Fibroblast of lung (primary cell): ENCODE measurements around the gene GRIK1. TPM values are rescaled to one million over a fixed set of nuclear protein-coding genes. Genes with fewer than 3 reads are reported as not detected.

Source experiments
- DNase-seq, 2 donors: peaks; one replicate each; pipeline versions ENCODE4 v3.0.0 to v3.0.0-alpha.2; 2010; ENCODE audit warnings: low read depth in 2 of 2
- H2AFZ ChIP-seq: 2 replicates; pipeline ENCODE4 v1.5.1; 2012; ENCODE audit warnings: low read length, control low read depth, inconsistent platforms
- H3K27ac ChIP-seq: 2 replicates; pipeline ENCODE4 v1.5.1; 2011; ENCODE audit warnings: low read length, control low read depth; ENCODE audit not compliant: insufficient read depth
- H3K27me3 ChIP-seq: 2 replicates; pipeline ENCODE4 v1.5.1; 2011; ENCODE audit warnings: mild to moderate bottlenecking, low read length; ENCODE audit not compliant: control insufficient read depth, insufficient read depth
- H3K36me3 ChIP-seq: 2 replicates; pipeline ENCODE4 v1.5.1; 2011; ENCODE audit warnings: low read length; ENCODE audit not compliant: control insufficient read depth, insufficient read depth
- H3K4me1 ChIP-seq: 2 replicates; pipeline ENCODE4 v1.5.1; 2011; ENCODE audit warnings: low read length; ENCODE audit not compliant: control insufficient read depth, insufficient read depth; ENCODE audit errors: extremely low read depth
- H3K4me2 ChIP-seq: 2 replicates; pipeline ENCODE4 v1.5.1; 2011; ENCODE audit warnings: low read length, control low read depth; ENCODE audit not compliant: insufficient read depth; ENCODE audit errors: extremely low read depth
- H3K4me3 ChIP-seq, 4 experiments: fragments of 200-600 bp in 1 of 4; sonication (generic) in 1 of 4; replicated peaks in 1 of 4; 2 replicates each; pipeline ENCODE4 v1.5.1; 2011 to 2016; ENCODE audit warnings: low read length in 4 of 4, low read depth in 3 of 4, mild to moderate bottlenecking in 3 of 4, control low read depth in 2 of 4, inconsistent platforms in 1 of 4, mixed read lengths in 1 of 4; ENCODE audit not compliant: insufficient read depth in 1 of 4; ENCODE audit errors: control extremely low read depth in 1 of 4
- H3K79me2 ChIP-seq: 2 replicates; pipeline ENCODE4 v1.5.1; 2012; ENCODE audit warnings: mild to moderate bottlenecking, low read length, inconsistent platforms; ENCODE audit not compliant: control insufficient read depth, insufficient read depth
- H3K9ac ChIP-seq: 2 replicates; pipeline ENCODE4 v1.5.1; 2011; ENCODE audit warnings: mild to moderate bottlenecking, low read length, control low read depth; ENCODE audit not compliant: insufficient read depth
- H3K9me3 ChIP-seq: 2 replicates; pipeline ENCODE4 v1.5.1; 2012; ENCODE audit warnings: low read depth, low read length; ENCODE audit not compliant: control insufficient read depth, insufficient read depth
- H4K20me1 ChIP-seq: 2 replicates; pipeline ENCODE4 v1.5.1; 2011; ENCODE audit warnings: low read length; ENCODE audit not compliant: control insufficient read depth, insufficient read depth; ENCODE audit errors: extremely low read depth
- EZH2 ChIP-seq: IDR thresholded peaks from 2 replicates; pipeline ENCODE4 v1.5.1; 2012; ENCODE audit warnings: low read length, control low read depth, mild to moderate bottlenecking; ENCODE audit errors: missing control alignments
- polyA plus RNA-seq, 2 donors: library from polyadenylated mRNA; depleted of rRNA in 1 of 2; stranded (reverse) in 1 of 2; unstranded in 1 of 2; fragments of >200 nt; gene quantifications; 2 replicates each; pipeline ENCODE4 v1.2.1, GENCODE V29; 2011 to 2012; ENCODE audit warnings: missing spikeins in 1 of 2
- total RNA-seq: library from RNA; depleted of rRNA; stranded (reverse); fragments of >200 nt; gene quantifications from 2 replicates; pipeline ENCODE4 v1.2.1, GENCODE V29; 2014
- TF ChIP-seq, protein P1 (sequence below), 2 donors: IDR thresholded peaks in 1 of 2; conservative IDR thresholded peaks in 1 of 2; 1 replicate in 1 of 2; 2 replicates in 1 of 2; pipeline ENCODE4 v1.5.1; 2011 to 2012; ENCODE audit warnings: low read length in 2 of 2, control low read depth in 1 of 2, inconsistent platforms in 1 of 2, low read depth in 1 of 2, mild to moderate bottlenecking in 1 of 2

GRIK1 gene
- total and polyA plus RNA-seq, 2 donors (not counting 1 experiment from before 2014, with no cell fraction given): not detected

DNA sequence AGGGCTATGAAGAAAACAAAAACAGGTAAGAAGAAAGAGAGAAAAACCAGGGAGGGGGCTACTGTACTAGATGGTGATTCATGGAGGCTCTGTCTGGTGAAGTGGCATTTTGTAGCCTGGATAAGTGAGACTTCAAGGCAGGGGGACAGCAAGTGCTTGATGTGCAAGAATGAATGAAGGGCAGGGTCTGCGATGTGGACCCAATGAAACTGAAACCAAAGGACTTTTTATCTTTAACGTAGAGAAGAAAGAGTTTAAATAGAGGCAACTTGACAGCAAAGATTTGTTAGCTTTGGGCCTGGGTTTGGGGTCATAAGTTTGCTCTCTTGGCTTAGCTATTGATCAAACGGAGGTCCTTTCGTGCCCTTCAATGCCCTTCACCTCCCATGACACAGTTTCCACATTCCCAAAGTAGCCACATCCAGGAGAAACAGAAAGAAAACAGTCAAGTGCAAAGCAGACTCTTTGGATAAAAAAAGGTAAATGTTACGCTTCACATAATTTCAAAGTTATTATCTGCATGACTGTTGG lies 291.0 kb downstream of the GRIK1 start:
- H3K4me2 ChIP-seq: no peak overlapping the region
- TF ChIP-seq, protein P1, sequence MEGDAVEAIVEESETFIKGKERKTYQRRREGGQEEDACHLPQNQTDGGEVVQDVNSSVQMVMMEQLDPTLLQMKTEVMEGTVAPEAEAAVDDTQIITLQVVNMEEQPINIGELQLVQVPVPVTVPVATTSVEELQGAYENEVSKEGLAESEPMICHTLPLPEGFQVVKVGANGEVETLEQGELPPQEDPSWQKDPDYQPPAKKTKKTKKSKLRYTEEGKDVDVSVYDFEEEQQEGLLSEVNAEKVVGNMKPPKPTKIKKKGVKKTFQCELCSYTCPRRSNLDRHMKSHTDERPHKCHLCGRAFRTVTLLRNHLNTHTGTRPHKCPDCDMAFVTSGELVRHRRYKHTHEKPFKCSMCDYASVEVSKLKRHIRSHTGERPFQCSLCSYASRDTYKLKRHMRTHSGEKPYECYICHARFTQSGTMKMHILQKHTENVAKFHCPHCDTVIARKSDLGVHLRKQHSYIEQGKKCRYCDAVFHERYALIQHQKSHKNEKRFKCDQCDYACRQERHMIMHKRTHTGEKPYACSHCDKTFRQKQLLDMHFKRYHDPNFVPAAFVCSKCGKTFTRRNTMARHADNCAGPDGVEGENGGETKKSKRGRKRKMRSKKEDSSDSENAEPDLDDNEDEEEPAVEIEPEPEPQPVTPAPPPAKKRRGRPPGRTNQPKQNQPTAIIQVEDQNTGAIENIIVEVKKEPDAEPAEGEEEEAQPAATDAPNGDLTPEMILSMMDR (conservative IDR thresholded peaks at IDR 0.05 in 1 of 2, IDR thresholded peaks at IDR 0.05 in 1 of 2; ENCODE audit: low read depth in 1 of 2, low read length in 2 of 2): no peak
- TF ChIP-seq EZH2: no peak

DNA sequence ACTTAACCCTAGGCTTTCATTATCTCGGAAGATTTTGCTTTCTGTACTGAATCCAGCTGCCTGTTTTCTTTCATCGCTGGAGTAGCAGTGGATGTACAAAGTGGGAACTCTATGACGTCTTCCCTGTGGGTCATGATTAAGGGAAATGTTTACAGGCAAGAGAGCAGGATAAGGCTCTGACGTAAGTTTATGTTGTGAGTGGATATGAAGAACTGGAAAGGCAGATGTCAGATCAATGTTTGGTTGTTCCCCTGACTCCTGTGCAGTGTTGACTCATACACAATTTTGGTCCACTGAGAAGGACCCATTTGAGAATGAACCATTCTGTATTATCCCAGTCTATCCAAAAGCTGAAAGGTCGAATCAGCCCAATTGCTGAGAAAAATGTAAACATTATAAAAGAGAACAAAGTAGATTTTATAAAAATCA lies 292.4 kb downstream of the GRIK1 start:
- no peak overlapping the region for H3K27ac ChIP-seq
- H3K4me2 ChIP-seq: no peak overlapping the region
- peak in 1 of 2 donors; percentile 99 for DNase-seq
- no peaks in the 10 kb centered on the region for H3K36me3 ChIP-seq
- H2AFZ ChIP-seq: no peak overlapping the region
- no peaks in the 10 kb centered on the region for H3K79me2 ChIP-seq
- H3K4me3 ChIP-seq: no peak overlapping the region
- H3K9ac ChIP-seq: no peak overlapping the region
- no peaks in the 10 kb centered on the region for H3K4me1 ChIP-seq
- TF ChIP-seq, protein P1 (conservative IDR thresholded peaks at IDR 0.05 in 1 of 2, IDR thresholded peaks at IDR 0.05 in 1 of 2; ENCODE audit: low read depth in 1 of 2, low read length in 2 of 2): no peak
- TF ChIP-seq EZH2: no peak
- H3K27me3 ChIP-seq: no peaks in the 10 kb centered on the region
- H3K9me3 ChIP-seq: no peaks in the 10 kb centered on the region
- H4K20me1 ChIP-seq: no peaks in the 10 kb centered on the region

More for the DNA sequence above, 291.0 kb downstream of the GRIK1 start:
- H3K79me2 ChIP-seq: no peaks in the 10 kb centered on the region
- no peaks in the 10 kb centered on the region for H3K36me3 ChIP-seq
- no peaks in the 10 kb centered on the region for H3K4me1 ChIP-seq
- DNase-seq: no peak
- H3K27me3 ChIP-seq: no peaks in the 10 kb centered on the region
- no peak overlapping the region for H3K9ac ChIP-seq
- no peak overlapping the region for H2AFZ ChIP-seq
- no peak overlapping the region for H3K27ac ChIP-seq
- H3K4me3 ChIP-seq: peak overlapping the region in 1 of 4 experiments; percentile 17
- no peaks in the 10 kb centered on the region for H3K9me3 ChIP-seq
- no peaks in the 10 kb centered on the region for H4K20me1 ChIP-seq

DNA sequence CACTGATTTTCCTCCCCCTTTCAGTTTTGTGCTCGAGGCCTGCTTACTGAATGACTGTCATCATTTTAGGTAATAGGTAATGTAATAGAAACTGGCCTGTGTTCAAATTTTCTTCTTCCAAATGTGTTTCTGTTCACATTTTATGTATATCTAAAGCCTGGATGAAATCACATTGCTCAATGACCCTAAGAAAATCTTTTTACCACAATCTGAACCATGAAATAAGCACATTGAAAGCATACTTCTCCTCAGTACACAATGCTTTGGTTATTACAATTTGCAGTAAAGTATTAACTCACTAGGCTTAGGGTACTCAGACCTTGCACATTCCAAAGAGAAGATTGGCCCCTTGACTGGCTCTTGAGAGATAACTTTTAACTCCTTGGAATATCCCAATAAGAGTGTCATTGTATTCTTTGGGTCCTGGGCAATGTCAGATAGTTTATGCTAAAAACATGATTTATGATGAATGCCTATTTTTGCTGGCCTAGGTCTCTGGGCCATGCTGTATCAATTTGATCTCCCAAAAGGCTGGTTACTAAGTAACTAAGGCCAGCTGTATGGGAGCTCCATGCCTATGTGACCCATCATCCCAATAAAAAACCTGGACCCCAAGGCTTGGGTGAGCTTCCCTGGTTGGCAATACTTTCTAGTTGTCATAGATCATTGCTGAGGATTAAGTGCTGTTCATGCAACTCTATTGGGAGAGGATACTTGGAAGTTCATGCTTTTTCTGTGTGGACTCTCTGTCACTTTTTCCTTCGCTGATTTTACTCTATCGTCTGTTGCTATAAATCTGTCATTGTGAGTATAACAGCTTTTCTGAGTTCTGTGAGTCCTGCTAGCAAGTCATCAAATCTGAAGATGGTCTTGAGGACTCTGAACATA lies 293.9 kb downstream of the GRIK1 start:
- peak; percentile 40 to 43 for DNase-seq
- TF ChIP-seq EZH2: no peak
- TF ChIP-seq, protein P1 (conservative IDR thresholded peaks at IDR 0.05 in 1 of 2, IDR thresholded peaks at IDR 0.05 in 1 of 2; ENCODE audit: low read depth in 1 of 2, low read length in 2 of 2): no peak
- H2AFZ ChIP-seq: no peak overlapping the region
- H4K20me1 ChIP-seq: no peaks in the 10 kb centered on the region
- H3K4me3 ChIP-seq: no peak overlapping the region
- no peak overlapping the region for H3K27ac ChIP-seq
- no peak overlapping the region for H3K4me2 ChIP-seq
- no peaks in the 10 kb centered on the region for H3K4me1 ChIP-seq
- no peaks in the 10 kb centered on the region for H3K9me3 ChIP-seq
- H3K9ac ChIP-seq: no peak overlapping the region
- H3K79me2 ChIP-seq: no peaks in the 10 kb centered on the region
- no peaks in the 10 kb centered on the region for H3K27me3 ChIP-seq
- H3K36me3 ChIP-seq: no peaks in the 10 kb centered on the region
